Fibroblast of villous mesenchyme (primary cell): ENCODE results near the gene LCN6. TPM values are rescaled to one million over a fixed set of nuclear protein-coding genes. Genes with fewer than 3 reads are reported as not detected.

Source experiments
- DNase-seq: peaks from one replicate; pipeline ENCODE4 v3.0.0-alpha.2; 2010; ENCODE audit warnings: low read depth
- H3K4me3 ChIP-seq: 2 replicates; pipeline ENCODE4 v1.5.1; 2011; ENCODE audit warnings: low read depth, mild to moderate bottlenecking, low read length
- total RNA-seq: library from RNA; depleted of rRNA; stranded (reverse); fragments of >200 nt; gene quantifications from 2 replicates; pipeline ENCODE4 v1.2.3, GENCODE V29; 2012
- TF ChIP-seq, protein P1 (sequence below): IDR thresholded peaks from 2 replicates; pipeline ENCODE4 v1.5.1; 2012; ENCODE audit warnings: low read depth, mild to moderate bottlenecking, low read length; ENCODE audit not compliant: insufficient read depth

The LCN6 gene
- total RNA-seq, 1 donor, result not detected

DNA sequence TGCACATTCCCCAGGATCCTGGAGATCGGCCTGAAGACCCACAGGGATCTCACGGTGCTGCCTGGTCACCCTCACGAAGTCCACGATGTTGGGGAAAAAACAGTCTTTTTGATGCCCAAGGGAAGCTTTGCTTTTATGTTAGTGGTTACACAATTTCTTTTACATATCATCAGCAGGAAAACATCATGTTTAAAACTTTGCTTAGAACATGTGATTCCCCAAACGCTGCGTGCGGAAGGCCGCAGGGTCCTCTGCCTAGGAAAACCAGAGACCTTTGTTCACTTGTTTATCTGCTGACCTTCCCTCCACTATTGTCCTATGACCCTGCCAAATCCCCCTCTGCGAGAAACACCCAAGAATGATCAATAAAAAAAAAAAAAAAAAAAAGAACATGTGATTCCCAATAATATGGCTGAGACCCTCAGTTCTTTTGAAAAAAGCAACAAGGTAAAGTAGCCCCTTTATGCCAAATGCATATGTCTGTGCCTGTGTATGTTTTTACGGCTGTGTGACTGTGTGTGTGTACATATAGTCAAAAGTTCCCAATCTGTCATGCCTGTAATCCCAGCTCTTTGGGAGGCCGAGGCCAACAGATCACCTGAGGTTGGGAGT lies 49.6 kb downstream of the LCN6 start:
- DNase-seq, result no peak
- no peak overlapping the region for H3K4me3 ChIP-seq
- TF ChIP-seq, protein P1, sequence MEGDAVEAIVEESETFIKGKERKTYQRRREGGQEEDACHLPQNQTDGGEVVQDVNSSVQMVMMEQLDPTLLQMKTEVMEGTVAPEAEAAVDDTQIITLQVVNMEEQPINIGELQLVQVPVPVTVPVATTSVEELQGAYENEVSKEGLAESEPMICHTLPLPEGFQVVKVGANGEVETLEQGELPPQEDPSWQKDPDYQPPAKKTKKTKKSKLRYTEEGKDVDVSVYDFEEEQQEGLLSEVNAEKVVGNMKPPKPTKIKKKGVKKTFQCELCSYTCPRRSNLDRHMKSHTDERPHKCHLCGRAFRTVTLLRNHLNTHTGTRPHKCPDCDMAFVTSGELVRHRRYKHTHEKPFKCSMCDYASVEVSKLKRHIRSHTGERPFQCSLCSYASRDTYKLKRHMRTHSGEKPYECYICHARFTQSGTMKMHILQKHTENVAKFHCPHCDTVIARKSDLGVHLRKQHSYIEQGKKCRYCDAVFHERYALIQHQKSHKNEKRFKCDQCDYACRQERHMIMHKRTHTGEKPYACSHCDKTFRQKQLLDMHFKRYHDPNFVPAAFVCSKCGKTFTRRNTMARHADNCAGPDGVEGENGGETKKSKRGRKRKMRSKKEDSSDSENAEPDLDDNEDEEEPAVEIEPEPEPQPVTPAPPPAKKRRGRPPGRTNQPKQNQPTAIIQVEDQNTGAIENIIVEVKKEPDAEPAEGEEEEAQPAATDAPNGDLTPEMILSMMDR, result no peak

DNA sequence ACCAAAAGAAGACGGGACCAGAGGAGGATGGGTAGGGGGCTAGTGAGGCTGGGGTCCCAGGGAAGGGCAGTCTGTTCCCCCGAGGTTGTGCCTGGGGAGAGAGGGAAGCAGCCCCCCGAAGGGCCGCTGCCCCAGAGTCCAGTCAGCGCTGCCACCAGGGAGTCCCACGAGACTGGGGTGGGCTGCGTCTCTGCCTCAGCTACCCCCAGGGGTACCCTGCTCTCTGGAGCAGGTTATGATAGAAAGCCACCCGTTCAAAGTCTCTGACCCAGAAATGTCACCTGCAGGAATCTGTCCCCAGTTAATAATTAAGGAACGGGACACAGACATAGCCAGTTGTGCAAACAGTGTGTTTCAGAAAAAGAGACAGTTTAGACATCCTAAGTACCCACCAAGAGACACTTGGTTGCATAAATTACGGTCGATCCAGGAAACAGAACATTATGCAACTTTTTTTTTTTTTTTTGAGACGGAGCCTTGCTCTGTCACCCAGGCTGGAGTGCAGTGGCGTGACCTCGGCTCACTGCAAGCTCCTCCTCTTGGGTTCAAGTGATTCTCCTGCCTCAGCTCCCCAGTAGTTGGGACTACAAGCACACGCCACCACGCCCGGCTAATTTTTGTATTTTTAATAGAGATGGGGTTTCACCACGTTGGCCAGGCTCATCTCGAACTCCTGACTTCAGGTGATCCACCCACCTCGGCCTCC lies 50.4 kb downstream of the LCN6 start:
- TF ChIP-seq, protein P1, result no peak
- no peak for DNase-seq

DNA sequence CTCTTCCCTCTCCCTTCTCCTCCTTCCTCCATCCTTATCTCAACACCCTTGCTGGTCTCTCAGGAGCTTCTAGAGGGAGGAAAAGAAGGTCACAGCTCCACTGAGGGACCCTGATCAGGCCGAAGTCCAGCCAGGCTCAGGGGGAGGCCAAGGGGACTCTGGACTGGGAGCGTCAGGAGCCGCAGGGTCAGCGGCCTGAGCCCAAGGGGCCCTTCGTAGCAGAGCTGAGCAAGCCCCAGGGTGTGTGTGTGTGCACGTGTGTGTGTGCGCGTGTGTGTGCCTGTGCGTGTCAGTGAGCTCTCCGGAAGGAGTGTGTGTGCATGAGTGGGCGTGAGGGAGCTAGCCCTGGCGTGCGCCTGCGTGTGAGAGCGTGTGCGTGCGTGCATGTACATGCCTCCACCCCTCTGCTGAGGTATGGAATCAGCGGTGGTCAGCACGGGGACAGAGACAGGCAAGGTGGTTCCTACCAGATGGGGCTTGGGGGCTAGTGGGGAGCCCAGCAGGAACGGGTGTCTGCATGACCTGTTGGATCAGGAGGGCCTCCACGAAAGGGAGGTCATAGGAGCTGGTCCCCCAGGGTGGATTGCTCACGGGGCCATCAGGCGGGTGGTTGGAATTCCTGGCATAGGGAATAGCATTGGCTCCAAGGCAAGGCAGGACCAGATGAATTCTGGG lies 51.0 kb downstream of the LCN6 start:
- H3K4me3 ChIP-seq, result no peak overlapping the region
- TF ChIP-seq, protein P1, result no peak
- DNase-seq, result no peak

More for the DNA sequence above, 50.4 kb downstream of the LCN6 start:
- H3K4me3 ChIP-seq, result no peak overlapping the region

DNA sequence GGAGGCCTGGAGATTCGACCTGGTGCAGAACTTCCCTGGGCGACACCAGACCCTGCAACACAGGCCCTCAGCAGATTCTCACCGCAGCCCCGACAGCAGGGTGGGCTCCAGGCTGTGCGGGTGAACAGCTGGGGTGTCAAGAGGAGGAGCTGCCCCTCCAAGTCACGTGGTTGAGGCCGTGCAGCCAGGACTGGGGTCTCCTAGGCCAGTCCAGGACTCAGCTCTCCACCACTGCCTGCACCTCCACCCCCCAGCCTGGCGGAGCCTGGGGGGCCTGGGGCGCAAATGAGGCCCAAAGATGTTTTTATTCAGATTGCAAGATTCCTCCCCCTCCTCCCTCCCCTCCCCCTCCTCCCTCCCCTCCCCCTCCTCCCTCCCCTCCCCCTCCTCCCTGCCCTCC lies 51.8 kb downstream of the LCN6 start:
- TF ChIP-seq, protein P1, result no peak
- no peak overlapping the region for H3K4me3 ChIP-seq
- no peak for DNase-seq

DNA sequence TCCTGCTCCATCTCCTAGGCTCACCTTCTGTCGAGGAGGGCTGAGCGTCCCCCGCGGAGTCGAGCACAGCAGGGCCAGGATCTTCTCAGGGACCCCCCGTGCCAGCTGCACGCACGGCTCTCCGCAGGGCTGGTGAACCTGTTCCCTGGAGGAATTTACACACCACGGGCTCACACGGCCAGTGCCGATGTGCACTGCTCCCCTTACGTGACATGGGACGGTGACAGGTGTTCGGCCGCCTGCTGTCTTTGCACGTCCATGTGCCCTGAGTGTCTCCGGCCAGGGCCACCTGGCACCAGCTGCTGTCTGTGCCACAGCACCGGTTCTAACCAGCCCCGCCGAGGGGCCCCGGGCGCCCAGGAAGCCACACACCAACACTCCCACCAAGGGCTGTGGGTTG lies 52.4 kb downstream of the LCN6 start:
- H3K4me3 ChIP-seq, result no peak overlapping the region
- no peak for DNase-seq
- TF ChIP-seq, protein P1, result no peak

DNA sequence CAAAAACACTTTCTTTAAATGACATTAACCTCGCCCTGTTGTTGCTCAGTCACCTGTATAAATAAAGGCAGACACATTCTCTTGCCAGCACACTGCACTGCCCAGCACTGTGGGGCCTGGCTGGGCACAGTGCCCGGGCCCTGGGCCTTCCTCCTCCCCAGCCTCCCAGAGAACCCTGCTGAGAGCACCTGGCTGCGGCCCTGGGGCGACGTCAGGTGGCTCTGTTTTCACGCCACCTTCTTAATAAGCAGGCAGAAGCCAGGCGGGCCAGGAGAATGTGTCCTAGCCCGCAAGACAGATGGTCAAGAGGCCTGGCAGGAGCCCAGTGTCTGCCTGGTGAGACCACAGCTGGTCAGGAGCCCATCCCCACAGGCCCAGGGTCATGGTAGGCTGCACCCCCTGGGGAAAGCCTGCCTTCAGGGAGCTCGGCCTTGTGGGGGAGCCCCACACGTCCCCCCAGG lies 52.9 kb downstream of the LCN6 start:
- H3K4me3 ChIP-seq, result no peak overlapping the region
- no peak for DNase-seq
- TF ChIP-seq, protein P1, result no peak
